Right lobe of liver (tissue), 4 donors: Measurements from ENCODE around the gene LLGL2.

ENCODE experiments used
- CTCF ChIP-seq, 4 donors: fragments of 200-600 bp in 3 of 4; fragments of 450-650 bp in 1 of 4; IDR thresholded peaks; one replicate each; pipeline versions ENCODE4 v1.5.1 to v1.8.0; 2016 to 2022; ENCODE audit warnings: antibody characterized with exemption in 4 of 4, mild to moderate bottlenecking in 2 of 4
- POLR2A ChIP-seq: fragments of 450-650 bp; IDR thresholded peaks from one replicate; pipeline ENCODE4 v1.6.1; 2017; ENCODE audit warnings: antibody characterized with exemption, mild to moderate bottlenecking
- donor health status: DM: no; HTN: no; CAD: no.
- donor health status: DM: no; HTN: no; CAD: no.
- donor health status: DM: no; HTN: yes; CAD: no.

- no peak for TF ChIP-seq CTCF (IDR thresholded peaks at IDR 0.05)
- no peak for TF ChIP-seq POLR2A
Observed at GRCh38 chr17:75589919-75590303, 64.4 kb downstream of the LLGL2 start.
